GM19463 (cell line): ENCODE results near the gene WBP1L.
"Not testable (repeated sequence)": the region's sequence is repeated elsewhere in the genome, so short reads cannot be mapped to it uniquely, and the experiment has no call there.

Experiments
- ATAC-seq: cut with Tn5 transposase; IDR thresholded peaks from one replicate; pipeline ENCODE4 v1.9.1; 2021; ENCODE audit warnings: mild to moderate bottlenecking, moderate library complexity; ENCODE audit not compliant: unreplicated experiment

The WBP1L gene

DNA sequence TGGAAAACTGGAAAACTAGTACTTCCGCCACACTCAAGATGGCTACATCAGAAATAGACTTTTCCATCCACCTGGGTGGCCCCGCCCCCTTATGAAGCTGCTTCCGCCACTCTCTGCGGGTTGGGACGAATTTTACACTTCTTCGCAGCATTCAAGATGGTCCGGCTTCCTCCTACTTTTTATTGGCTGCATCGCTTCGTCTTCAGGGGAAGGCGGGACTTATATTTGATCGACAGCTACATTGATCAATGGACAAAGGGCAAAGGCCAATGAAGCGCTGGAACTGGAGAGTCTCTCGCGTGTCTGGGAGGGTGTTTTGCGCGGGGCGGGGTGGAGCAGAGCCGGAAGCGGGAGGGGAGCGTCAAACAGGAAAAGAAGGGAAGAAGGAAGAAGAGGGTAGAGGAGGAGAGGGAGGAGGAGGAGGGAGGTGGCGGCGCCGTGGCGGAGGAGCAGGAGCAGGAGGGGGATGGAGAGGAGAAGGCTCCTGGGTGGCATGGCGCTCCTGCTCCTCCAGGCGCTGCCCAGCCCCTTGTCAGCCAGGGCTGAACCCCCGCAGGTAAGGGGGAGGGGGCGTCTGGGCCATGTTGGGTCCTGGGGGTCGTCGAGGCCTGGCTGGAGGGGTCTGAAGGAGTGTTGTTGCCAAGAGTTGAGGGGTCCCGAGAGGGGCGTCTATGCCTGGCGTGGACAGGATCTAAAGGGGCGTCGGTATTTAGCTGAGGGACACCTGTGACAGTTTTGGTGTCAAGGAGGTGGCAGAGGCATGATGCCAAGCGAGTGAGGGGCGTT lies at the start of gene WBP1L:
Gene WBP1L, plus strand, starts transcription at position 361 of the 786 bp plus-strand sequence. Its CDS starts 106 bp downstream, at position 467.
- peak; percentile 97 for ATAC-seq

DNA sequence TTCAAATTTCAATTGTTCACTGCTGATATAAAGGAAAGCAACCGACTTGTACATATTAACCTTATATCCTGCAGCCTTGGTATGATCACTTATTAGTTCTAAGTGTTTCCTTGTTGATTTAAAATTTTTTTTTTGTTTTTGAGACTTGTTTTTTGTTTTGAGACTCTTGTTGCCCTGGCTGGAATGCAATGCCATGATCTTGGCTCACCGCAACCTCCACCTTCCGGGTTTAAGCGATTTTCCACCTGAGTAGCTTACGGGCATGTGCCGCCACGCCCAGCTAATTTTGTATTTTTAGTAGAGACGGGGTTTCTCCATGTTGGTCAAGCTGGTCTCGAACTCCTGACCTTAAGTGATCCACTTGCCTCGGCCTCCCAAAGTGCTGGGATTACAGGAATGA lies 48.3 kb upstream of the WBP1L start:
- ATAC-seq, result not testable (repeated sequence)

GRCh38 chr10:102696736-102697135 lies 47.0 kb upstream of the WBP1L start:
- no peak for ATAC-seq

- no peak for ATAC-seq
Measured at GRCh38 chr10:102698894-102699293, 44.9 kb upstream of the WBP1L start.

DNA sequence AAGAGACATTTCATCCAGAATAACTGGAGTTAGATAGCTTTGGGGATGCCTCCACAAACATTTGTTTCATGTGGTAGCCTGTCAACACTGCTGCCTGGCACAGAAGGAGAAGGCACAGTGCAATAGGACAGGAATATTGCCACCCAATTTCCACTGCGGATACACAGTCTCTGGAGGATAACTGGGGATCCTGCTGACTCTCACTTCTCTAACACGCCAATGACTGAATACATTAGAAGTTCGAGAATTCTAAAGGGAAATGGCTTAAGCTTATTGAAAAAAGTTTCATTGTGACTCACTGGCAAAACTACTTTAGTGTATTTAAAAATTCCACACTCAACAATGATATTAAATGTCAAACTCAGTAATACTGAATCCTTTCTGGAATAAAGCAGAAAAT lies 42.5 kb upstream of the WBP1L start:
- no peak for ATAC-seq

DNA sequence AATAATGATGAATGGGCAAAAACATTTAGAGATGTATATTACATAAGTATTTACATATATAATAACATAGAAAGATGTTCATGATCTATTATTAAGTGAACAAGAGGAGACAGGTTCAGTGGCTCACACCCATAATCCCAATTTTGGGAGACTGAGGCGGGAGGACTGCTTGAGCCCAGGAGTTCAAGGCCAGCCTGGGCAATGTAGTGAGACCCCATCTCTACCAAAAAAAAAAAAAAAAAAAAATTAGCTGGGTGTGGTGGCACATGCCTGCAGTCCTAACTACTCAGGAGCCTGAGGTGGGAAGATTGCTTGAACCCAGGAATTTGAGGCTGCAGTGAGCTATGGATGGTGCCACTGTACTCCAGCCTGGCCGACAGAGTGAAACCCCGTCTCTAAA lies 42.0 kb upstream of the WBP1L start:
- ATAC-seq, result no peak

- no peak for ATAC-seq
Measured at GRCh38 chr10:102702742-102703141, 41.0 kb upstream of the WBP1L start.

GRCh38 chr10:102704915-102705314 lies 38.8 kb upstream of the WBP1L start:
- no peak for ATAC-seq

DNA sequence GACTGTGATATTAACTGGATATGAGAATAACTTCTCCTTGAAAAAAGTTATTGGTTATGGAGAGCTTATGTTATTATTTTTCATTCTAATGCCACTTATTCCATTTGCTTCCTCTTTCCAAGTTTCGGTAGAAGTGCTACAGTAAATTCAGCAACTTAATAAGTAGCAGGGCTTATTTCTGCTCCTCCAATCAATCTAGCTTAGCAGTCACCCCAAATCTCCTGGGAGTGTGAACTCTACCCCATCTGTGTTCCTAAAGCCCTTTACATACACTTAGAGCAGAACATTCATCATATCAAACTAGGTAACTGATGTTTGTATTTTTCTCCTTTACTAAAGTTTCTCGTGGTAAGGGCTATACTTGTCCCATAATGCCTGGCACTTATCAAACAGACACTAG lies 38.2 kb upstream of the WBP1L start:
- ATAC-seq, result no peak

DNA sequence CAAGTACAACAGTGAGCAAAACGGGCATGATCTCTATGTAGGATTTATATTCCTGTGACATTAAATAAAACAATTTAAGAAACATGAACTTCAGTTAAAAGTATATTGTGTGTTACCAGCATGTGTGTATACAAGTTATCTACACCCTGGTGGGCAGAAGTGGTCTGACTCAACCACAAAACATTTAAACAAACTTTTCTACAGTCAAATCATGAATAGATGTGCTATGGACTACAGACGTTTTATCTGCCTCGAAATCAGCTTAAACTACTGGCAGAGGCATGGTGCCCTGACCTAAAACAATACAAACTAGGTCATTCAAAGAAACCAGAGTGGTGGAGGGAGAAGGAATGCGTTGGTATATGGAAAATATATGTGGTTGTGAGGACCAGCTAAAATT lies 33.1 kb upstream of the WBP1L start:
- no peak for ATAC-seq

- no peak for ATAC-seq
Measured at GRCh38 chr10:102712089-102712488, 31.7 kb upstream of the WBP1L start.

GRCh38 chr10:102712843-102713538 lies 30.8 kb upstream of the WBP1L start:
- no peak for ATAC-seq

- ATAC-seq, result peak; percentile 24
Measured at GRCh38 chr10:102713539-102713813, 30.3 kb upstream of the WBP1L start.

- peak; percentile 87 for ATAC-seq
Measured at GRCh38 chr10:102713814-102714620, 29.7 kb upstream of the WBP1L start, which contains the start of gene ARL3. Gene ARL3, minus strand, starts transcription at chr10:102714397. Its CDS starts 122 bp downstream, at chr10:102714275.

- ATAC-seq, result peak; percentile 11
Measured at GRCh38 chr10:102714621-102715455, 28.9 kb upstream of the WBP1L start, which contains the start of gene SFXN2. Gene SFXN2, plus strand, starts transcription at chr10:102714636. Its CDS starts 12,001 bp downstream, at chr10:102726637.

GRCh38 chr10:102715880-102716279 lies 27.9 kb upstream of the WBP1L start:
- ATAC-seq, result no peak

DNA sequence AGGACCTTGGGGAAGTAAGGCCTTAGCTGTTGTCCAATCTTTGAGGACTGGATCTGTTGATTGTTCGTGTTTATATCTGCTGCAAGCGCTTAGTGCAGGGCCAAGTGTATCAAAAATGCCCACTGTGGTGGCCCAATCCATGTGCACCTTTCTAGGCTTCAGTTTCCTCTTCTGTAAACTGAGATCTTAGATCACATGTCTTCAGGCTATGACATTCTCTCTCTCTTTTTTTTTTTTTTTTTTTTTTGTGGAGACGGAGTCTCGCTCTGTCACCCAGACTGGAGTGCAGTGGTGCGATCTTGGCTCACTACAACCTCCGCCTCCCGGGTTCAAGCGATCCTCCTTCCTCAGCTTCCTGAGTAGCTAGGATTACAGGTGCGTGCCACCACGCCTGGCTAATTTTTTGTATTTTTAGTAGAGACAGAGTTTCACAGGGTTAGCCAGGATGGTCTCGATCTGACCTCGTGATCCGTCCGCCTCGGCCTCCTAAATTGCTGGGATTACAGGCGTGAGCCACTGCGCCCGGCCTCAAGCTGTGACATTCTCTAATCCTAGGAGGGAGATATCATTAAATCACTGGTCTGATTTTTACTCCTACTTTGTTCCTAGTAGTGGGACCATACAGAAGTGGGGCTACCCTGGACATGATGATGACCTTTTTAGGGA lies 26.7 kb upstream of the WBP1L start:
- ATAC-seq, result not testable (repeated sequence)

GRCh38 chr10:102718220-102718619 lies 25.5 kb upstream of the WBP1L start:
- ATAC-seq, result no peak

- no peak for ATAC-seq
Measured at GRCh38 chr10:102720337-102720736, 23.4 kb upstream of the WBP1L start.

- no peak for ATAC-seq
Measured at GRCh38 chr10:102720775-102721301, 22.9 kb upstream of the WBP1L start.
